Inflammatory macrophage (primary cell): Measurements from ENCODE around the gene DOK4.

Experiments
- DNase-seq, 2 donors: peaks; one replicate each; pipeline ENCODE4 v3.0.0-alpha.2; 2020 to 2022

The DOK4 gene

DNA sequence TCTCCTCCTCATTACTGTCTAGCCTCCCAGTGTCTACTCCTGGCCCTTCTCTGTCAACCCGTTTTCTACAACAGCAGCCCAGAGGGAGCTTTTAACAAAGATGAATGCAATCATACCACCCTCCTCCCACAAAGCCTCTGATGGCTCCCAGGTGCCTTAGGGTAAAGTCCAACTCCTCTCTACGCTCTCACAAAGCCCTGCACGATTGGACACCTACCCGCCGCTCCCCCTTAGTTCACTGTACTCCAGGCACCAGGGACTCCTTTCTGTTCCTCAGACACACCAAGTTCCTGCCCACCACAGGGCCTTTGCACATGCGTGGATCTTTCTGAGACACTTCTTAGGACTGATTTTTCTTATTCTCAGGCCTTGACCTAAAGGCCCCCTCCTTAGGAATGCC, 32.6 kb upstream of the DOK4 start:
- no peak for DNase-seq

DNA sequence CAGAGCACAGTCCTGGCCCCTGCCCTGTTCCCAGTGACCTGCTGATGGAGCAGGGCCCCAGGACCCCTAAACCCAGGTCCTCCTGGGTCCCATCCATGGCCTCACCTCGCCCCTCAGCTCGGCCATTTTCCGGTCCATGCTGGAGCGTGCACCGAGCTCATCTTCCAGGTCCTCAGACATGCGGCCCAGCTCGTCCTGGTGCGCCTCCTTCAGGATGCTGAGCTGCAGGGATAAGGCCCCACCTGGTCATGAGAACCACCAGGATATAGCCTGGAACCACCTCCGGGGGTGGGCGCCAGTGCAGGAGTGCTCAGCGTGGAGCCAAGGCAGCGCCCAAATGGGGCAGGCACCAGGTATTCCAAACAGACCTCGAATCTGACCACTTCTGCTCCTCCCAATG, 32.2 kb upstream of the DOK4 start:
- no peak for DNase-seq

DNA sequence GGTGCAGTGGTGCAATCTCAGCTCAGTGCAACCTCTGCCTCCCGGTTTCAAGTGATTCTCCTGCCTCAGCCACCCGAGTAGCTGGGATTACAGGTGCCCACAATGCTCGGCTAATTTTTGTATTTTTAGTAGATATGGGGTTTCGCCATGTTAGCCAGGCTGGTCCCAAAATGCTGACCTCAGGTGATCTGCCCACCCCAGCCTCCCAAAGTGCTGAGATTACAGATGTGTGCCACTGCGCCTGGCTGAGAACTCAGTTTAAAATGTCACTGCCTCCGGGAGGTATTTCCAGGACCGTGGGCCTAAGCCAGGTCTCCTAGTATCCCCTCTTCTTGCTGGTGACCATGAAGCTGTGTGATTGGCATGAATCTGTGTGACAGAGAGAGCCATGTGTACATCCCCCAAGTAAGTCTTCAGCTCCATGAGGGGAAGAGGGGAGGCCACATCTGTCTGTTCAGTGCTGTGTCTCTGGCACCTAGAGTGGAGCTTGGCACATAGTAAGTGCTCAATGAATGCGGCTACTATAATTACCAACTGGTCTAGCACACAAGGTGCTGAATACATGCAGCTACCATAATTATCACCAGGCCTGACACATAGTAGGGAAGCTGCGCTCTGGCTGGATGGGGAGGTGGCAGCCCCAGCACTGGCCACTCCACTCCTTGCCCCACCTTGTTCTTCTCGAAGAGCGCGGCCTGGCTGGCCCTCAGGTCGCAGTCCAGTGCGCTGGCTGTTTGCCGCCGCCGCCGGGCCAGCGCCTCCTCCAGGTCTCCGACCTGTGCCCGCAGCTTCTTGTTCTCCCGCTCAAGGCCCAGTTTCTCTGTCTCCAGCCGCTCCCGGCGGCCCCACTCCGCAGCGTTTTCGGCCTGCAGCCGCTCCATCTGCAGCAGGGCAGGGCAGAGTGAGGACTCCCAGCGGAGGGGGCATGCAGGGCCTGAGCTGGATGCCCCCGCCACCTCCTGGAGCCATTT, 31.4 kb upstream of the DOK4 start:
- no peak for DNase-seq

DNA sequence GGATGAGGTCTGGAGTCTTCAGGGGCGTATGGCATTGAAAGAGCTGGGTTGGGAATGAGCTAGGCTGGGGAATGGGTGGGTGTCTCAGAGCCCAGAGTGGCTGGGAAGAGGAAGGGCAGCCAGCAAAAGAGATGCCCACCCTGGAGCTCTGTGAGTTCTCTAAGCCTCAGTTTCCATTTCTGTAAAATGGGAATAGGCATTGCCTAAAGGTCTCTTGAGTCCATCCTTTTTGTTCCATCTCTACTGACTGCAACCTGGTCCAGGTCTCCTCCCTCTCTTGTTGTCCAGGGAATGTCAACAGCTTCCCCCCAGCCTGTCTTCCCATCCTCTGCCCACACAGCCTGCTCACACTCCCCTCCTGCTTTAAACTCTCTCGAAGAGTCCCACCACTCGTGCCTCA, 30.5 kb upstream of the DOK4 start:
- no peak for DNase-seq

DNA sequence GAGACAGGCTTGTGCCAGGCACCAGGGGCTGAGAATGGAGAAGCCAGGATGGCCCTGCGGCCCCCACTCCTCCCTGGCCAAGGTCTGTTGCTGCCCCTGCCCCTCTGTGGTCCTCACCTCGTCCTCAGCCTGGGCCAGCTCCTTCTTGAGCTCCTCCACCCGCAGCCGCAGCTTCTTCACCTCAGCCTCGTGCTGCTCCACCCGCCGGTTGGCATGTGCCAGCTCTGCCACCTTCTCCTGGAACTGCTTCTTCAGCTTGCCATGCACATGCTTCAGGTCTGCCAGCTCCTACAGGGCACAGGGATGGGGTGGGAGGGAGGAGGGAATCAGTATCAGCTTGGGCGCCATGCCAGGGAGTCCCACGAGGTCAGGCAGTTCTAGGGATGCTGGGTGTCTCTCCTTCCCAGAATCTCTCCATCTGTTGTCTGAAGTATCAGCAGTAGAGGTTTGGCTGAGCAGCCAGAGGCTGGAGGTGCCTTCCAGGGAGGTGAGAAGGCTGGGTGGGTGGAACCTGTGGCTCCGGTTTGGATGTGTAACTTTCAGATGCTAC, 30.0 kb upstream of the DOK4 start:
- DNase-seq = no peak

DNA sequence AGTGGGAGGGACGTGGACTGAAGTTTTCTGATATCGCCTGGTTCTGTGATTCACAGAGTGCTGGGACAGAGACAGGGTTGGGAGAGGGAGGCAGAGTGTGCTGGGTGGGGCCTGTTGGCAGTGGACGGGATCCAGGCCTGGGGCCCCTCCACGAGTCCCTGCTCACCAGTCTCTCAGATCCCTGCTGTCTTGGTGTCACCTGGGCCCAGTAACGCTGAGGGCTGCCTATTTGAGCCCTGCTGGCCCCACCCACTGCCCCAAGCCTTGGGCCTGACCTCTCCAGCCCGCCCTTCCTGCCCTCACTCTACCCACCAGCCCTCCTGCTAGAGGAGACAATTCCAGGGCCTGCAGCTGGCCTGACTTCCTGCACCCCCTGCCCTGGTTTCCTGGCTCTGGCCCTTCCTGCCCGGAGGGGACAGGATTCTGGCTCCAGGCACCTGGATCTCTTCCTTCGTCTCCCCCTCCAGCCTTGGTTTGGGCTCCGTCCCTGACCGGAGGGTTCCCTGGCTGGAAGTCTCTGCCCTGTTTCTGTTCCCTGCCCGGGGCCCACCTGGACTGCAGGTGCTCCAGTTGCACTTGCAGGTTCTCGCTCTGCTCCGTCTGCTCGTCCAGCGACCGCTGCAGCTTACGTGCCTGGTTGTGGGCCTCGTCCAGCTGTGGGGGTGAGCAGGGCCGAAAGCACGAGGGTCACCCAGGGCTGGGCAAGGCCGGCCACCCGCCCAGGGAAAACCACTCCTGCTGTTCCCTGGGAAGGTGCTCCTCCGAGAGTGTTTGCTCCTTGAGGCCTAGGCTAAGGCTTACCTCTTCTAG, 28.7 kb upstream of the DOK4 start:
- no peak for DNase-seq

DNA sequence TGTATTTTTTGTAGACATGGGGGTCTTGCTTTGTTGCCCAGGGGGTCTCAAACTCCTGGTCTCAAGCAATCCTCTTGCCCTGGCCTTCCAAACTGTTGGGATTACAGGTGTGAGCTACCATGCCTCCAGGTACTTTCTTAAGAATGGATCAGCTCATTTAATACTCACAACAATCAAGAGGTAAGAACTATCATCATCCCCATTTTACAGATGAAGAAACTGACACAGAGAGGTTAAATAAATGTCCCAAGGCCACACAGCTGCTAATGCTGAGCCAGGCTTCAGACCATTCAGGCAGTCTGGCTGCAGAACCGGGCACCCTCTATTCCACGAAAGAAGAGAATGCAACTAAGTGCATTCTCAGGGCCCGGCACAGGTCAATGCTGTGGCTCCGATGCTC, 28.1 kb upstream of the DOK4 start:
- no peak for DNase-seq

DNA sequence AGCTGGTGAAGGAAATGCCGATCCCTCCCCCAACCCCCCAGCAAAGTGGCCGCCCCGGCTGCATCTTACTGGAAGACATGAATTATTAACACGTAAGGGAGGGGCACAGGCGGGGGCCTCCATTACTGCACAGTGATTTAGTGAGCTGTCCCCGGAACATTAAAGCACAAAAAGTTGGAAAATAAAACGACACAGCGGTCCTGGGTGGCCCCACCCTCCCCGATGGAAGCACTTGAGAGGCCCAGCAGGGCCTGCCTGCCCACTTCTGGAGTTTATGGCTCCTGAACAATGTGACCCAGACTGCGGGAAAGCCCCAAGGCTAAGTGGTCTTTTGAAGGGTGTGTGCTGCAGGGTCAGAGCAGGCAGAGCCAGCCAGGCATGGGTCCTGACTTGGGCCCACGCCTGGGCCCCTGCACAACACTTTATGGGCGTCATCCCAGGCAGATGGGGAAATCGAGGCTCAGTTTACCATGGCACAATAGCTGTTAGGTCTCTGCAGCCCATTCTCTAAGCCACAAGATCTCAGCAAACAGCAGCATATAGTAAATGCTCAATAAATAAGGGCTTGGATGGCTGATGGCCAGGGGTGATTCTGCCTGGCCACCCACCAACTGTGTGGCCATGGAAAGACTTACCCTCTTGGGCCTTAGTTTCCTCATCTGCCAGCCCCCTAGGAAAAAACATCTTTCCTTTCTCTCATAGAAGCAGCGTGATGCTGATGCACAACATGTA, 27.2 kb upstream of the DOK4 start:
- DNase-seq = no peak

DNA sequence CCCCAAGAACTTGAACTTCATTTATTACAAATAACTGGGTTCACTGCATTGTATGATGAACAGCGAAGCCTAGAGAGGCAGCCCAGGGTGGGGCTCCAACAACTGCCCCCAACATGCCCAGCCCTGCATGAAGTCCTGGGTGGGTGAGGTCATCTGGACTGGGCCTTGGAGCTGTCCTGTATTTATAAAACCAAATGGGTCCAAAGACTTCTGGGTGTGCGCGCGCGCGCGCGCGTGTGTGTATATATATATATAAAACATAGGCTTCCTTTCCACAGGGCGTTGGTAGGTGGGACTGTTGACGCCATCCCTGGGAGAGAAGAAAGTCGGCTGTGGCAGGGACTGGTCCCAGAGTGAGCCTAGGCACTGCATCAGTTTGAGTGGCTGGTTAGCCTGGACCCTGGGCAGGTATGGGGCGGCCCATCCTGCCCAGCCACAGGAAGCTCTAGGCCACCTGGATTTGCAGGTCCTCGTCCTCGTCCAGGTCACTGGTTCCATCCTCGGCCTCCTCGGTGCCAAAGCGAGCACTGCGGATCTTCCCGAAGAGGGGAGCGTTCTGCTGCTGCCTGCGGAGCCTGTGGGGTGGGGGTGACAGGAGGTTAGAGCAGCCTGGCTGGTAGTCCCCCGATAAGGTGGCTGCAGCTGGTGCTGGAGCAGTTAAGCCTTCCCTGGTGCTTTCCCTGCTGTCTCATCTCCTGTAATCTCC, 26.2 kb upstream of the DOK4 start:
- DNase-seq = no peak

DNA sequence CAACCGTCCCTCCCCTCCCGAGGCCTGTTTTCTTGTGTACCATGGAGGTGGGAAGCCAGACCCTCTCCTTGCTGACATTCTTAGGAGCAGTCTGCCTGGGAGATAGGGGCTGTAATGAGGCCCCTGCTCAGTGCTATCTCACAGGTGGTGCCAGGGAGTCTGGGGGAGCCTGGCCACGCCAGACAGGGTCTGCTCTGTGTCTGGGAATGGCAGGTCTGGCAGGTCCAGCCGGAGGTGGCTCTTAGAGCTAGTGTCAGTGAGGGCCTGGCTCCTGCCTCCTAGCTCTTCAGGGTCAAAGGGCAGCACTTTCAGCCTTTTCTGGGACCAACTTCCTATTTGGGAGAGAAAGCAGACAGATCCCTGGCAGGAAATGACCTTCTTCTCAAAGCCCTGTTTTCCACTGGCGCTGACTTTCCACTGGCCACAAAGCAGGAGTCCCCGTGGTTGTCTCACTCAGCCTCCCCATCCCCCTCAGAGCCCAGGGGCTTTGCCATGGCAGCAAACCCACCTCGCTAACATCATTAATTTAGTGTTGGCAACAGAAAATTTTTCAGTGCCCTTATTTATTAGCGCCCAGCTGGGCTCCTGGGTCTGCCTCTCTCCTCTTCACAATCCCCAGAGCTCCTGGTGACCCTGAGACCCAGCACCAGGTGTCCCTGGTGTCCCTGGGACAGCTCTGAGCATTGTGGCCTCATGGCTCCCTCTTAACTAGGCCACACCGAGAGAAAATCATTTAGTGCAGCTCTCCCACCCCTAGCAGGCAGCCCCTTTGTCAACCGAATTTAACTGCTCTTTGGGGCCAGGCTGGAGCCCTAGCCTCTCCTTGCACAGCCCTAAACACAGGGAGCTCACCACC, 24.0 kb upstream of the DOK4 start:
- DNase-seq = no peak

DNA sequence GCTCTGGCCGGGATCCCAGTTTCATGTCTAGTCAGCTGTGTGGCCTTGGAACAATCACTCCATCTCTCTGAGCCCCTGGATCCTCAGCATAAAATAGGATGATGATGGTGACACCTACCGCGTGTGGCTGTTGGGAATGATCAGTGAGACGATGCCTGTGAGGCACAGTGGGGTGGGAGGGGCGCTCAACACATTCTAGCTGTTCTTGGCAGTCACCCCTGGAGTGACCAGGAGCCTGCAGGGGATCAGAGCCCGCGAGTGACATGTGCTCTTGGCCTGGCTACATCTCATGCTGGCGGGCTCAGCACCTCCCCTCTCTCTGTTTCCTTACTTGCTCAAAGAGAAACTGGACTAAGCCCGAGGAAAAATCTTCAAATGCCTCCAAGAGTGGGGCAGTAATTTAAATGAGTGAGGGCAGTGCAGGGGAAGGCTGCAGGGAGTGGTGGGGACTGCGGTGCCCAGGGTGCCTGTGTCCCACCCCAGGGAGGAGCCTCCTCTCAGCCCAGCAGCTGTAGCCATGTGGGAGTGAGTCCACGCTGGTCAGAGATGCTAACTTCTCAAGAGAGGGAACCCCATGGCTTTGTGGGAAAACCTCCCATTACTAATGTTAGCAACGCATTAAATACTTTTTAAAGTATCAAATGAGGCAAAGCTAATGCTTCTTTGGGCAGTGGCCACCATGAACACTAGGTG, 23.1 kb upstream of the DOK4 start:
- DNase-seq = no peak

DNA sequence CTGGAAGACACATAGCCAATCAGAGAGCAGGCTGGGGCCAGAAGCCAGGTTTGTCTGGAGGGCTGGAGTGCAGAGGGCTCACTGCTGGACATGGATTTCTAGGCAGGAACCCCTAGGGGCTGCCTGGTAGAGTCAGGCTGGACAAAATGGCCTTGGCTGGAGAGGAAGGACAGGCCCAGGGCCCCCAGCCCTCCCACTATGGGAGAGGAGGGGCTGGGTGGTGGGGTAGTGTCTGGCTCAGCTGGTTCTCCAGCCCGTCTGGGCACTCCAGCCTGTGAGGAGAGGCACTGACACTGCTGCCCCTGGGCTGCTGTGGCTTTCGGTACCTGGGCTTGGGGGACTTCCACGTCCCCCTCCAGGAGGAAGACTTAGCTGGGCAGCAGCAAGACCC, 21.7 kb upstream of the DOK4 start:
- no peak for DNase-seq

DNA sequence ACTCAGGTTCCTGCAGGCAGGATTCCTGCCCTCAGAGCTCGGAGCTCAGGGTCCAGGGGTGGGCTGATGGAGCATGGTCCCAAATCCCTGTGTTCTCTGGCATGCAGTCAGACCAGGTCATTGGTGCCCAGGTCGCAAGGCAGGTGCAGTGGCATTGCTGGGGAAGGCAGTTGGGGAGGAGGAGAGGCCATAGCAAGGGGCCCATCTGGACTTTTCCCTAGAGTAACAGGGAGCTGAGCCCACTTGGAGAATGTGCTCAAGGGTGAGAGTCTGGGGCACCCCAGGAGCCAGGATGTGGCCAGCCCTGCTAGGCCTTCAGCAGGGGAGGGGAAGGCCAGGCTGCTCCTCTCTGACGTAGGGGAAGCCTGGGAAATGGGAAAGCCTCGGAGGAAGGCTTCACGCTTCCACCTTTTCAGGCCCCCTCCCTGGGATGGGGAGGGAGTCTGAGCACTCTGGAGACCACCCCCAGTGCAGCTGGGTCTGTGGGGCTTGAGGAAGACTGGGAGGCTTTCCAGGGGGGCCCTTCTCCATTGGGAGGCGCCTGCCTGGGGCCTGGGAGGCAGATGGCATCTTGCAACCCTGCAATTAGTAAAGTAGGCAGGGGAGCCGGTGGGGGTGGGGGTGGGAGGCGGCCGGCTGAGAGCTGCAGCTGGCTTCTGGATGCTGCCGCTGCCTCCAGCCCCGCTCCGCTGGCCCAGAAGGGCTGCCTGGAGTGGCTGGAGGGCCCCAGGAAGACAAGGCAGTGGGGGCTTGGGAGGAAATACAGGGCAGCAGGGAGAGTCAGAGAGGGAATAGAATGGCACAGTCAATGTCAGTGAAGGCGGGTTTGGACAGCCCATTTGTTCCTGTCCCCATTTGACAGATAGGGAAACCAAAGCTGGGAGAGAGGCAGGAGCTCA, 21.1 kb upstream of the DOK4 start:
- no peak for DNase-seq

DNA sequence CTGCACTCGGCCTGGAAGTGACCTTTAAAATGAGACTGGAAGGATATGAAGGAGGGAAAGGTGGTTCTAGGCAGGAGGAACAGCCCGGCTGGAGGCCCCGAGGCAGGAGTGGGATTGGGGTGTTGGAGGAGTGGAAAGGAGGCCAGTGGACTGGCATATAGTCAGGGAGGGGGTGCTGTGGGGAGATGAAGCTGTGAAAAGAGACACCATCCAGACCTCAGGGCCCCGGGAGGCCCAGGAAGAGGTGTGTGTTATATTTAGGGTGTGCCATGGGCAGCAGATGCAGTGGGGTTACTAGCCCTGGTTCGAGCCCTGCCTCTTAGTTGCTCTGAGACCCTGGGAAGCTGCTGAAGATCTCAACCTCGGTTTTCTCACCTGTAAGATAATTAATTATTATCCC, 18.9 kb upstream of the DOK4 start:
- DNase-seq = no peak

DNA sequence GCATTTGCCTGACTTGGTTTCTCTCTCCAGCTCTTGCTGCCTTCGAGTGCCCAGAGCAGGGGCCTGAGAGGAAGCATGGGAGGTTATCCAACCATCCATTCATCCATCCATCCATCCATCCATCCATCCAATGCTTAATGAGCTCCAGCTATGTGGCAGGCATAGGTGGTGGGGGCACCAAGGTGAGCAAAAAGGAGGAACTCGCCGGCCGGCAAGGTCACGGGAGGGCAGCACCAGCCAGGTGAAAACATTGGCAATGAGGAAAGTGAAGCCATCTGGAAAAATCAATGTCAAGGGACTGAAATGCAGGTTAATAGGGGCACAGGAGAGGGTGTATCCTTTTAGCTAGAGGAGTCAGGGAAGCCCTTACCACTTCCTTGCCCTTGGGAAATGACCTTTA, 18.2 kb upstream of the DOK4 start:
- no peak for DNase-seq

DNA sequence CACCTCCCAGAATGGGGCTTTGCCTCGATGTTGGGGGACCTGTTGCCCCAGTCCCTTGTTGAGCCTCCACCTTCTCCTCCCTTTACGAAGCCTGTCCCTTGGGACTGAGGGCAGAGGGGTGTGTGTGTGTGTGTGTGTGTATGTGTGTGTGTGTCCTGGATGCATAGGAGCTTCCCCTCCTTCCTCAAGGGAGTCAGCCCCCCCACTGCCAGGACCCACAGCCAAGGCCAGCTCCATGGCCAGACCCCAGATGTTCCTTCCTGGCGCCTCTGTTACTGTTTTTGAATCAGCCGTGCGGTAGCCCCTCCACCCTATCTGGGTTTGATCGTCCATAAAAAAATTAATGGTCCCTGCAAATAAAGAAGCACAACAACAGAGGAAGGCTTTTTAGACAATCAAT, 17.7 kb upstream of the DOK4 start:
- no peak for DNase-seq

DNA sequence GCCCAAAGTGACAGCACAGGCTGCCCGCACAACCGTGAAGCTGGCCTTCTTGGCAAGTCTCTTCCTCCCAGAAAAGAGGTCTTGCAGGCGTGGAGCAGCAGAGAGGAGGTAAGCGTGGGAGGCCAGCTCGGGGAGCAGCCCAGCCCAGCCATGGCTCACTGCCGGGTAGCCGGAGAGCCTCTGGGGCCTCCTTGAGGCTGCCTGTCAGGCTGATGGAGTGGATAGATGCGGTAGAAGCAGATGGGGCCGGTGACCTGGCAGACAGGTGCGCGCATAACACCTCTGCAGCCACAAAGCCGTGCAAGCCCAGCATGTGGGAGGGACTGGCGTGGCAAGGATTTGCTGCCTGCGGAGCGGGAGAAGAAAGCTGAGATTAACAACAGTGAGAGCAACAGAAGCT, 17.1 kb upstream of the DOK4 start:
- DNase-seq = no peak

DNA sequence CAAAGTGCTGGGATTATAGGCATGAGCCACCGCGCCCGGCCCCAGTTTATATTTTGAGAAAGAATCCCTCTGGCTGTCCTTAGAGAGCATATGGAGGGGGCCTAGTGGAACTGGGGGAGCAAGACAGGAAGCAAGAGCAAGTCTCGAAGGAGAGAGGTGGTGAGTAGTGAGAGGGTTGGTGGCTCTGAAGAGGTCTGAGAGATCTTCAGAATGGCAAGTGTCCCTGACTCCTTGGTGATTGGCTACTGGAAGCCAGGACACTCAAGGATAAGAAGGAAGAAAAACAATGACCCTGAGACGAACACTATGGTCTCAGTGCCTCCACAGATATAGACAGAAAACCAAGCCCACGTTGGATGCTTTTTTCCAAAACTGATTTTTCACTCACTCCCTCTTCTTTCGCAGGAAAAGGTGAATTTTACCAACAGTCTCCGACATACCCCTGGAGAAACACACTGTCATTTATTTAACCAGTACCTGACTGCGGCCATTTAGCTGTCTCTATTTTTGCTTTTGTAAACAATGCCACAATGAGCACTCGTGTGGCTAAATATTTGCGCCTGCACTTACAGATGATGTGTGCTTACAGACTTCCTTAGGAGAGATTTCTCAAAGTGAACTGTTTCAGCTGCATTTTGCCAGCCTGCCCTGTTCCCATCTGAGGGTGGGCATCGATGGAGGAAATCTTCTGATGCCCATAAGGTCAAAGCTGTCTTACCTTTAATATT, 15.9 kb upstream of the DOK4 start:
- no peak for DNase-seq

DNA sequence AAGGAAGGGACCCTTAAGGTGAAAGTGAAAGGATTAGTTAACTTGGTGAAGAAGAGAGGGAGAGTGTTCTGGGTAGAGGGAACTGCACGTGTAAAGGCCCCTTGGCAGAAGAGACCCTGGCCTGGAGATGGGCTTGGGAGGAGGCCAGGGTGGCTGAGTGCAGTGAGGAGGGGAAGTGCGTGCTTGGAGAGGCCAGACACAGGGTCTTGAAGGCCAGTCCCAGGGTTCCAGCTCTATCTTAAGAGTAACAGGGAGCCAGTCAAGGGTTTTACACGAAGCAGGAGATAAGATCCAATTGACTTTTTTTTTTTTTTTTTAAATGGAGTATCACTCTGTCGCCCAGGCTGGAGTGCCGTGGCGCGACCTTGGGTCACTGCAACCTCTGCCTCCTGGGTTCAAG, 15.2 kb upstream of the DOK4 start:
- no peak for DNase-seq
